HG03103 (cell line): Measurements from ENCODE around the gene ATP11A.
"Not testable (repeated sequence)": the region's sequence is repeated elsewhere in the genome, so short reads cannot be mapped to it uniquely, and the experiment has no call there.

Experiments used
- ATAC-seq: cut with Tn5 transposase; IDR thresholded peaks from one replicate; pipeline ENCODE4 v1.9.1; 2021; ENCODE audit warnings: low read depth; ENCODE audit not compliant: unreplicated experiment

The ATP11A gene

DNA sequence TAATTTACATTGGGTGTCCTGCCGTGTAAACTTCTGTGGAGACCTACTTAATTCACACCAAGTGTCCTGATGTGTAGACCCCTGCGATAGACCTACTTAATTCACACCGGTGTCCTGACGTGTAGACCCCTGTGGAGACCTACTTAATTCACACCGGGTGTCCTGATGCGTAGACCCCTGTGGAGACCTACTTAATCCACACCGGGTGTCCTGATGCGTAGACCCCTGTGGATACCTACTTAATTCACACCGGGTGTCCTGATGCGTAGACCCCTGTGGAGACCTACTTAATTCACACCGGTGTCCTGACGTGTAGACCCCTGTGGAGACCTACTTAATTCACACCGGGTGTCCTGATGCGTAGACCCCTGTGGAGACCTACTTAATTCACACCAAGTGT is 97.0 kb downstream of the ATP11A start:
- ATAC-seq, result not testable (repeated sequence)

DNA sequence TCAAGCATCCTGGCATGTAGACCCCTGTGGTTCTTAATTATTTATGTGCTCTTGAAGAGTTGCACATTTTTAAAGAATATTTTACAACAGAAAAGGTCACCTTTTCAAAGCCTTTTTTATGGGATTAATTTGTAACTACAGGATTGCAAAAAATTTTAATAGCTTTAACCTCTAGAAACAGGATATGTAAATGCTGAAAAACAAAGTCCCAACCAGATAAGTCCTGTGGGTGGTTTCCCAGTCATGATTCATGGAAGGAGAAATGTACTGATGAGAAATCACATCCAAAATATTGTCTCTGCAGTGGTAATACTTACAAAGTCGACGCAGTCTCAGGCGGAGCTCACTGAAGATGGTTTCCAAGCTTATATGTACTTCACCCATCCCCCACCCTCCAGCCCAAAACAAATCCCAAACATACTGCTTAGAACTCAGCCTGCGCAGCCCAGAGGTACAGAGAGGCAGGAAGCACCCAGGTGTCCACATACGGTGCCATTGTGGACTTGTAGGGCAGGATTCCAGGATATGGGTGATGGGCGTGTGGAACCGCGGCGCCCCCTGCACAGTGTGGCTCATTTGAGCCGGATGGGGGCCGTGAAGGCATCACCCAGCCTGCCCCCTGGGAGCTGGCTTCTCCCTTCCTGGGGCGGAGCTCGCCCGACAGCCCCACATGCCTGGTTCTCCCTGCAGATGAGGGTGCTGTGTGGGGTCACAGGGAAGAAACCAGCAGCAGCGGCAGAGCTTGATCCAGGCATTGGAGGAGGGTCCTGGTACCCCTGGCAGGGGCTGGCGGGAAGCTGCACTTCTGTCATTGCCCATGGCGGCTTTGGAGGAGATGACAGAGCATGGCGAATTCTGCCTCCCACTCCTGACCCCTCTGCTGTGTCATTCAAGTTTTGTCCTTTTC is 101.2 kb downstream of the ATP11A start:
- ATAC-seq, result no peak

GRCh38 chr13:112791663-112792440 is 102.0 kb downstream of the ATP11A start:
- ATAC-seq, result no peak

- no peak for ATAC-seq
Observed at GRCh38 chr13:112792511-112792910, 102.7 kb downstream of the ATP11A start.

DNA sequence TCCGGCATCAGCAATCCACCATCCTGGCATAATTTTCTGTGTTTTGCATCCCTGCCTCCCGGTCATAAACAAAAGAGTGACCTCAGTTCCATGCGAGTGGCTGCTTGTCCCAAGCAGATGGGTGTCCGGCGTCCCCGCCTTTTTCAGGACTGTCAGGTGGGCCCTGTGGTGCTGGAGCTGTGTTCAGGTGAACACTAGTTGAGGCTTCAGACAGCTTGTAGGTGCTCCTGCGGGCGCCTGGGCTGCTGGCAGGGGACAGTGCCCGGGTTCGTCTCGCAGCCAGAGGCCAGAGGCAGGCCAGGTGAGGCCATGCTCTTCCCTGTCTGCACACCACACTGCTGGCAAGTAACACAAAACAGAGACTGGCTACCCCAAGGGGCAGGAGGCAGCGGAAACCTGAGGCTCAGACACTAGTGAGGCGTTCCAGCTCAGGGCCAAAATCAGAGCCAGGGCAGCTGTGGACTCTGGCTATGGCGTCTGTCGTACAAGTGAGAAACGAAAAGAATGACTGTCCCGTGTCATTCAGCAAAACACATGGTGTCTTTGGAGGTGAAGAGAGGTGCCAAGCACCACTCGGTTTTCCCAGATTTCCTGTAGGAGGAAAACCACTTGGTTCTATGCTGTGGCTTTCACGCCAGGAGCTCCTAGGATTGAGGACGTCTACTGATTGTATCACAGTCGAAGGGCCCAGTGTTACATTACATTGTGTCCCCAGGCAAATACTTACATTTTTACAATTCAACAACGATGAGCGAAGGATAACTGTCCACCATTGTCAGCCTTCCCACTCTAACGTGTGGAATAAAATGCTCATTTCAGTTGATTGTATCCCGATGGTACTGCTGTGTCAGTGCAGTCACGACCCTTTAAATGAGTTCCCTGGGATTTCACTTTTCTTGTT is 104.0 kb downstream of the ATP11A start:
- ATAC-seq, result no peak

GRCh38 chr13:112795277-112795676 is 105.4 kb downstream of the ATP11A start:
- no peak for ATAC-seq

DNA sequence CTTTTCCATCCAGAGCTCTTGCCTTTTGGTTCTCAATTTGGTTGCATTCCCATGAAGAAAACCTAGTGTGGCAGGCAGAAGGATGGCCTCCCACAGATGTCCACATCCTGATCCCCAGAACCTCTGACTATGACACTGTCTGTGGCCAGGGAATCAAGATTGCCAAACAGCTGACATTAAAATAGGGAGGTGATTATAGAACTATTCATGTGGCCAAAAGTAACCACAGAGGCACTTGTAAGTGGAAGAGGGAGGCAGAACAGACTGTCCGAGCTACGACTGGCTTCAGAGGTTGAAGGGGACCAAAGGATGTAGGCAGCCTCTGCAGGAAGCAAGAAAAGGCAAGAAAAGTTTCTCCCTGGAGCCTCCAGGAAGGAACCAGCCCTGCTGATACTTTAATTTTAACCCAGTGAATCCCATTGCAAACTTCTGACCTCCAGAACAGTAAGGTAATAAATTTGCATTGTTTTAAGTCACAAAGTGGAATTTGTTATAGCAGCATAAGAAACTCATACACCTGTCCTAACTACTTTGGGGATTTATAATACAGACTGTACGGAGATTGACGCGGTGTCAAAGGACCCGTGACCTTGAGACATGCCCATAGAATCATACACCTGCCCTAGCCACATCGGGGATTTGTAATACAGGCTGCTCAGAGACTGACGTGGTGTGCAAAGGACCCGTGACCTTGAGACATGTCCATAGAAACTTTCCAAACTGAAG is 106.5 kb downstream of the ATP11A start:
- ATAC-seq, result no peak

DNA sequence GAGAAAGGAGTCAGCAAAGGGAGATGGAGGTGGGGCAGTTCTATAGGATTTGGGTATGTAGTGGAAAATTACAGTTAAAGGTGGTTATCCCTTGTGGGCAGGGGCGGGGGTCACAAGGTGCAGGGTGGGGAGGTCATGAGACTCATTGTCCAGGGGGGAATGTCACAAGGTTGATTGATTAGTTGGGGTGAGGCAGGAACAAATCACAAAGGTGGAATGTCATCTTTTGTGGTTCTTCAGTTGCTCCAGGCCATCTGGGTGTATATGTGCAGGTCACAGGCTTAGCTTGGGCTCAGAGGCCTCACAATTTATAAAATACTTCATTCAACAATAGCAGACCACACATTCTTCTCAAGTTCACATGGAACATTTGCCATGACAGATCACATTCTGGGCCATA is 109.6 kb downstream of the ATP11A start:
- ATAC-seq, result no peak

DNA sequence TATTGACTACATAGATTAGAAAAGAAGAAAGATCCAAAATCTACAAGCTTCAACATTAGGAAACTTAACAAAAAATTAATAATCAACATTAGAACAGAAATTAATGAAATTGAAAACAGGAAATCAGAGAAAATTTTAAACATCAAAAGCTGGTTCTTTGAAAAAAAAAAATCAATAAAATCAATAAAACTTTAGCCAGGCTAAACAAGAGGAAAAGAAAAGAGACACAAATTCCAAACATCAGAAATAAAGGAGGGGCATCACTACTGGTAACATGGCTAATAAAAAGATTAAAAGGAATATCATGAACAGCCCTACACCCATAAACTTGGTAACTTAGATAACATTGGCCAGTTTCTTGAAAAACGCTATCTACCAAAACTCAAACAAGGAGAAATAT is 110.2 kb downstream of the ATP11A start:
- no peak for ATAC-seq

- not testable (repeated sequence) for ATAC-seq
Observed at GRCh38 chr13:112800807-112801206, 111.0 kb downstream of the ATP11A start.

- peak; percentile 38 for ATAC-seq
Observed at GRCh38 chr13:112802802-112803195, 113.0 kb downstream of the ATP11A start.

DNA sequence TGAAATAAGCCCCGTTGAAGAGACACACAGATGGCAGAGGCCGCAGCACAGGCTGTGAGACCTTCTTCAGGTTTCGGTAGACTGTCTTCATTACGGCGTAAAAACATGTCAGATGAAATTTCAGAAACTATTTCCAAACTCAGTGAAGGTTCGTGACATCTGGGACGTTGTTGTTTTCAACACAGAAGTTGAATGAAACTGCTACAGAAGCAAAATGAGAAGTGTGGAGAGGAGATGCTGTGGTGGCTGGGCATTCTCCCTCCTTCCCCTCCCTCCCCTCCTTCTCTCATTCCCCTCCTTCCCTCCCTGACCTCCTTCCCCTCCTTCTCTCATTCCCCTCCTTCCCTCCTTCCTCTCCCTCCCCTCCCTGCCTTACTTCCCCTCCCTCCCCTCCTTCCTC is 113.6 kb downstream of the ATP11A start:
- peak; percentile 68 for ATAC-seq

GRCh38 chr13:112804374-112804773 is 114.5 kb downstream of the ATP11A start:
- ATAC-seq, result no peak

DNA sequence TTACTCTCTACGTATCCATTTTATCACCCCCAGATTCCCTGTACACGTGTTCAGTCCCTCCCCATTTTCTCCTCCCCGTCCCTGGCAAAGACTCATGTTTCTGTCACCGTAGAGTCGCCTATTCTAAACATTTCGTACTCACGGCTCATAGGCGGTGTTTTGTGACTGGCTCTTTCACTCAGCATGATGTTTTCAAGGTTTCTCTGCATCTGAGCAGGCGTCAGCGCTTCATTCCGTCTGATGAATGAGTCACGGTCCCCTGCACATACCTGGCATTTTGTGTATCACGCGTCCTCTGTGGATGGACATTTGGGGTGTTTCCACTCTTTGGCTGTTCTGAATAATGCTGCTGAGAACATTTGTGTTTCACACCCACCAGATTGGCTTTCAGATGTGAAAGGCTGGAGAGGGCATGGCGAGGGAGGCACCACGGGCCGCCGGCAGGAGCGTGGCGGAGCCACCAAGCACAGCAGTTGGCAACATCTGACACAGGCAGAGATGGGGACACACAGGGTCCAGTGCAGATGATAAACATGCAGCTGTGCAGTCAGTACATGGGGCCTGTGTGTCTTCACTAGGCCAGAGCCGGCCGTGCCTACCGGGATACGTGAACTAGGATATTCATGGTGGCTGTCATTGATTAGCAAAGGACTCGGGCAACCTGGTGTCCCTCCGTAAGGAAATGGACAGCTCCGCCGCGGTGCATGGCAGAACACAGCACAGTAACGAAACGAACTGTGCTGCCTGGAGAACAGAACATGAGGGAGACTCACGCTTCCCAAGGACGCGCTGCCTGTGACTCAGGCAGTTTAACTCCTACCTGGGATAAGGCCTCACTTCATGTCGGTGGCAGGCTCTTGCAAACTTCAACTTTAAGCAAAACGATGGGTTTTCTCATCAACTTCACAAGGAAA is 117.2 kb downstream of the ATP11A start:
- ATAC-seq, result no peak

DNA sequence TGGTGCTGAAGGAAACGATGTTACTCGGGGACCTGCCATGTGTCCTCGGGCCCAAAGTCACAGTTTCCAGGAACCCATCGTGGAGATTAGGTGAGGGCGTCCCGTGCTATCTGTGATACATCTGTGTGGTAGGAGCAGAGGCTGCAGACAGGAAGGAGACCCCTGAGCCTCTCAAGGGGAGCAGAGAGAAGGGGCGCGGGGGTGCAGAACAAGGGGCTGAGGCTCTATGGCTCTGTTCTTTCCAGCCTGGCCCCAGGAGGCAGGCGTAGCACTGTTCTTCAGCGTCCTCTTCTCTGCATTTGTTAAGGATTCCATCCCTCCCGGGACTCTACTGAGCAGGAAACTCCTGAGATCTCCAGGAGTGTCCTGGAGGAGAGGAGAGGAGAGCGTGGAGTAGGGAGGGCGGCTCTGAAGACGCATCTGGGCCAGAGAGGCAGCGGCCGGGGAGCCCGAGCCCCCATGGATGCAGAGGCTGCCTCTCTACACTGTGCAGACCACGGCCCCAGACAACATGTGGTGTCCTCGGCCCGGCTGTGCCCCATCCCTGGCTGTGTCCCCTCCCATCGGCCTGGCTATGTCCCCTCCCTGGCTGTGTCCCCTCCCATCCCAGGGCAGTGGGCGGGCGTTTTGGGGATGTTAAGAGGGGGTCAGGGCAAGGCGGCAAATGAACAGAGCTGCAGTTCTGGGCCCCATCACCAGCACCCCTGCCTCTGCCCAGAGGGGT is 118.0 kb downstream of the ATP11A start:
- no peak for ATAC-seq

DNA sequence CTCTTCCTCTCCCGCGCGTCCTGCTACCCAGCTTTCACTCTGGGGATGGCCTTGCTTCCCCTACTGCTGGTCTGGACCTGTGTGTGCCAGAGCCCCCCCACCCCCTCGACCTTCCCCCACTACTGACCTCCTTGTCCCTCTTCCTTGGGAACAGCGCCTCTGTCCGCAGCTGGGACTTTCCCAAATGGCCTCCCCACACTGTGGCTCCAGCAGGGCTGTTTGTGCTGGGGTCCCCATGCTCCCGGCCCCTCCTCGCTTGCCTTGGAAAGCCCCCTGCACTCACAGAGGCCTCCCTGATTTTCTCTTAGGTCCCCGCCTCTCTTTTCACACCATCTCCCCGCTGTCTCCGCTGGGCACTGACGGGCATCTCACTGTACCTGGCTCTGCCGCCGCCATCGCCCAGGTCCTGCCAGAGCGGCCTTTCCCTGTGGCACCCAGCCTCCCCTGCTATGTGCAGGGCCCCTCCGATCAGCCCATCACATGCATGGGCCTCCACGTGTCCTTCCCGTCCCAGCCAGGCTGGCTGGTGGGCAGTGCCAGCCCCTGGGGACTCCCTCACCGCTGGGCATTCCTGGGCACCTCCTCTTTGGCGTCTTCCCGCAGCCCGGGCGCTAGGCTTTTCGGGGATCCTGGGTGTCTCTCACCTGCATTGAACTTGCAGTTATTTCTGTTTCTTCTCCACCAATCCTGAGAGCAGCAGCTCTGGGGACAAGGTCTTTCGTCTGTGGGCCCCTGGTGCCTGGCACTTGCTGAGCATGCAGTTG is 118.7 kb downstream of the ATP11A start:
- ATAC-seq, result no peak
